Colonic mucosa (tissue), 4 donors: ENCODE results near the gene PACSIN3. TPM values are rescaled to one million over a fixed set of nuclear protein-coding genes. Genes with fewer than 3 reads are reported as not detected.

Source experiments
- DNase-seq: peaks from one replicate; pipeline ENCODE4 v3.0.0-alpha.2; 2020
- H3K27ac ChIP-seq: fragments of 200-600 bp; one replicate; pipeline ENCODE4 v1.8.0; 2021
- H3K27me3 ChIP-seq: fragments of 200-600 bp; one replicate; pipeline ENCODE4 v1.8.0; 2021
- H3K36me3 ChIP-seq: fragments of 200-600 bp; one replicate; pipeline ENCODE4 v1.8.0; 2021
- H3K4me1 ChIP-seq: fragments of 200-600 bp; one replicate; pipeline ENCODE4 v1.8.0; 2021; ENCODE audit warnings: mild to moderate bottlenecking
- H3K4me3 ChIP-seq: fragments of 200-600 bp; one replicate; pipeline ENCODE4 v1.8.0; 2021
- H3K9ac ChIP-seq, 2 donors: one replicate each; pipeline ENCODE4 v1.7.0; 2013; ENCODE audit warnings: control low read depth in 2 of 2, low read depth in 2 of 2, low read length in 2 of 2
- H3K9me3 ChIP-seq: fragments of 200-600 bp; one replicate; pipeline ENCODE4 v1.8.0; 2021
- CTCF ChIP-seq: fragments of 200-600 bp; IDR thresholded peaks from one replicate; pipeline ENCODE4 v1.8.0; 2022; ENCODE audit warnings: antibody characterized with exemption, mild to moderate bottlenecking
- intact Hi-C: fragments of 100-400 bp; cut with DNase I; formaldehyde crosslinking; loops from one replicate; pipeline ENCODE4 v1.14.1; 2022
- total RNA-seq, 2 donors: library from RNA; stranded (reverse); fragmentation: NEBNext Ultra II Directional in 1 of 2; extraction: Animal tissue kit (Norgen Biotek cat#: 25700) in 1 of 2; gene quantifications; one replicate each; pipeline ENCODE4 v1.2.1, GENCODE V29; 2021
- donor health status: healthy.
- donor health status: DM: no; HTN: no; CAD: no.
- donor health status: DM: no; HTN: no; CAD: no.

The PACSIN3 gene
- total RNA-seq, 2 donors from 2014 or later = 3.2 to 11.2 TPM

- no peak for TF ChIP-seq CTCF
These were observed 3.0 kb upstream of the PACSIN3 start for GRCh38 chr11:47189100-47189834.

GRCh38 chr11:47188259-47188658 lies 2.0 kb upstream of the PACSIN3 start:
- H3K36me3 ChIP-seq = no peaks in the 10 kb centered on the region
- peaks cover 17% of the 10 kb centered on the region for H3K27me3 ChIP-seq
- no peak overlapping the region for H3K9ac ChIP-seq
- peaks cover 12% of the 10 kb centered on the region for H3K4me1 ChIP-seq
- no peak for TF ChIP-seq CTCF
- intact Hi-C loops = no loop called here
- no peak overlapping the region for H3K4me3 ChIP-seq
- no peak for DNase-seq
- no peaks in the 10 kb centered on the region for H3K9me3 ChIP-seq
- no peak overlapping the region for H3K27ac ChIP-seq

More at GRCh38 chr11:47189100-47189834, 3.0 kb upstream of the PACSIN3 start:
- Histone ChIP-seq H3K27ac (no peak overlapping the region), H3K4me3 (no peak overlapping the region), H3K9me3 (no peaks in the 10 kb centered on the region), H3K27me3 (peaks cover 17% of the 10 kb centered on the region), H3K9ac (no peak overlapping the region), H3K4me1 (peaks cover 12% of the 10 kb centered on the region), H3K36me3 (no peaks in the 10 kb centered on the region)
- no peak for DNase-seq
- intact Hi-C loops = no loop called here

GRCh38 chr11:47187723-47188122 lies 1.5 kb upstream of the PACSIN3 start:
- Histone ChIP-seq H3K27ac (peak overlapping the region; percentile 50), H3K36me3 (no peaks in the 10 kb centered on the region), H3K4me3 (no peak overlapping the region), H3K9me3 (no peaks in the 10 kb centered on the region), H3K27me3 (peaks cover 17% of the 10 kb centered on the region), H3K9ac (no peak overlapping the region), H3K4me1 (peaks cover 12% of the 10 kb centered on the region)
- no peak for TF ChIP-seq CTCF
- DNase-seq = no peak
- intact Hi-C loops = no loop called here

GRCh38 chr11:47186700-47187695 lies 764 bp upstream of the PACSIN3 start:
- H3K36me3 ChIP-seq = no peaks in the 10 kb centered on the region
- peak overlapping the region; percentile 50 for H3K27ac ChIP-seq
- H3K9ac ChIP-seq = peak overlapping the region; percentile 5 to 56
- intact Hi-C loops = no loop called here
- no peak for TF ChIP-seq CTCF
- peak; percentile 45 for DNase-seq
- H3K4me3 ChIP-seq = peak overlapping the region; percentile 75
- H3K4me1 ChIP-seq = peaks cover 12% of the 10 kb centered on the region
- H3K27me3 ChIP-seq = peaks cover 17% of the 10 kb centered on the region
- H3K9me3 ChIP-seq = no peaks in the 10 kb centered on the region

GRCh38 chr11:47185305-47186075 lies 744 bp downstream of the PACSIN3 start:
- intact Hi-C loops = no loop called here
- Histone ChIP-seq H3K4me1 (peaks cover 12% of the 10 kb centered on the region), H3K9ac (peak overlapping the region; percentile 63 to 76), H3K36me3 (no peaks in the 10 kb centered on the region), H3K27ac (peak overlapping the region; percentile 53), H3K27me3 (peaks cover 17% of the 10 kb centered on the region), H3K9me3 (no peaks in the 10 kb centered on the region), H3K4me3 (peak overlapping the region; percentile 75)
- no peak for TF ChIP-seq CTCF
- no peak for DNase-seq
